Ecto neural progenitor cell (in vitro differentiated cells): ENCODE data around the gene ST8SIA4.

Experiments used
- DNase-seq: peaks from one replicate; pipeline ENCODE4 v3.0.0-alpha.2; 2018; ENCODE audit warnings: low spot score

The ST8SIA4 gene

GRCh38 chr5:100832252-100833230 lies 70.5 kb downstream of the ST8SIA4 start:
- no peak for DNase-seq

GRCh38 chr5:100828898-100829356 lies 74.2 kb downstream of the ST8SIA4 start:
- DNase-seq, result no peak

GRCh38 chr5:100828071-100828897 lies 74.8 kb downstream of the ST8SIA4 start:
- DNase-seq, result no peak

GRCh38 chr5:100827481-100827889 lies 75.6 kb downstream of the ST8SIA4 start:
- DNase-seq, result no peak

GRCh38 chr5:100826133-100826532 lies 76.9 kb downstream of the ST8SIA4 start:
- DNase-seq, result no peak

DNA sequence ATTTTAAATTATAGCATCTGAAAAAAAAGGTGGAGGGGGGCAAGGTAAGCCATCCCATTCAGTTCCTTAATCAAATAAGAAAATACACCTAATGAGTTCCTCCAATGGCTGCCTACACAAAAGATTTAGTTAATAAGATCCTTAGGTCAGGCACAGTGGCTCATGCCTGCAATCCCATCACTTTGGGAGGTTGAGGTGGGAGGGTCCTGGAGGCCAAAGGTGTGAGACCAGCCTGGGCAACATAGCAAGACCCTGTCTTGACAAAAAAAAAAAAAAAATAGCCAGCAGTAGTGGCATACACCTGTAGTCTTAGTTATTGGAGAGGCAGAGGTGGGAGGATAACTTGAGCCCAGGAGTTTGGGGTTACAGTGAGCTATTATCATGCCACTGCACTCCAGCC lies 78.4 kb downstream of the ST8SIA4 start:
- no peak for DNase-seq

DNA sequence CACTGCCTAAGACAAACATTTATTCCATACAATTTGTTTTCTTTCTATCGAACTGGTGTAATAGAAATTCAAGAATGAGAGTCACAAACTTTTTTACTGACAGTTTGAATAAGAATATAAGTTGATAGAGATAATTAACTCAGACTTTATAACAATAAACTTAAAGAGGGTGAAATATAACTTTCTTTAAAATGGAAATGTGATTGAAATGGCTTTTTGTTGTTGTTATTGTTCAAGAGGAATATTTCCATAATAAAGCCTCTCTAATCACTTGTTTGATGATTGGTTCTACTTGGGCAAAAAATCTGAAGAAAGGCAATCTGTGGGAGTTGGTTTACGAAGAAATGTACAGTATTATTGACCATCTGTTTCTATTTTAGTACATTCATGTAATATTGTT lies 79.3 kb downstream of the ST8SIA4 start:
- DNase-seq, result no peak

DNA sequence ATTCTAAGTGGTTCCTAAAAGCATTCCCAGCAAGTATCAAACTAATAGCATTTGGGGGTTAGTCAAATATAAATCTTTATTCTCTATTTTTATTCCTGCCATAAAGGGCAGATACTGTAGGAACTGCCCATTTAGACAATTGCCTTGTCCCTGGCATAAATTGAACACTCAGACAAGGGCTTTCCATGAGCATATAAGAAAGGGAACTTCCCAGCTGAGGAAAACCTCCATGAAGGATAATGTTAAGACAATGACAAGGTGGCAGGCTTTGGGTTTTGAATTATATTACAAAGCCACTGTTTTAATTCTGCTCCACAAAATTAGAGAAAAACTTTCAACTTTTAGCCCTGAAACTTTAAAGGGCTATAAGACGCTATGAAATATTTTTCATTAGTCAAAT lies 81.3 kb downstream of the ST8SIA4 start:
- DNase-seq, result no peak

DNA sequence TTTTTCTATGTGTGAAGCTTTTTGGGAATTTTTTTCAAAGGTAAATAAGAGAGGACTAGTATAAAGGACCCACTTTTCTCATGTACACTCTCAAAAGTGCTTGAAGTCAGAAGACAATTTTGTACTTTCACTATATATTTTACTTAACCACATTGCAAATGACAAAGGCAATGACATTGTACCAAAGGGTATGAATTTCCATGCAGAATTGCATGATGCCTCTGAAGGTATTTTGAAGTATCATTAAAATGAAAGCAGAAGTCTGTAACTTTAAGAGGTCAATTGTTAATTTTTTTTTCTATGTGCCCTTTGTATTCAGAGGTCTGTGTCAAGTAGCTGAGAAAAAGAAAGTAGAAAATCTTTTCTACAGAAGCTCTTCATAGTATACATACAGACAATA lies 84.7 kb downstream of the ST8SIA4 start:
- no peak for DNase-seq

DNA sequence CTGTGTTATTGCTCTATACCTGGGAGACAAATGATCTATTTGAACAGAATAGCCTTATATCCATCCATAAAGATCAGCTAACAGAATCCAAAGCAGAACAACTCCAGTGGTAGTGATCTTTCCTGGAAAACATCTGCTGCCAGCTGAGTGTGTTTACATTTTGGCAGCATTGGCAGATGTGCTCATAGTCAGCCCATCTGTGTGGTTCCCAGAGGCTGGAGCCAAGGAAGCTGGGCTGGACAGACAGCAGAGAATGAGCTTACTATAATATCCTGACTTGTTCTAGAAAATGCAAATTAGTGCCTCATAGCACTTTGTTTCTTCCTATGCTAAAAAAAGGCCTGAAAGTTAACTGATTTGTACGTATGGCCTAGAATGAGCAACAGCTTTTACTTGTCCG lies 99.7 kb downstream of the ST8SIA4 start:
- no peak for DNase-seq

GRCh38 chr5:100802208-100802607 lies 100.9 kb downstream of the ST8SIA4 start:
- no peak for DNase-seq

GRCh38 chr5:100800562-100800961 lies 102.5 kb downstream of the ST8SIA4 start:
- DNase-seq, result no peak

DNA sequence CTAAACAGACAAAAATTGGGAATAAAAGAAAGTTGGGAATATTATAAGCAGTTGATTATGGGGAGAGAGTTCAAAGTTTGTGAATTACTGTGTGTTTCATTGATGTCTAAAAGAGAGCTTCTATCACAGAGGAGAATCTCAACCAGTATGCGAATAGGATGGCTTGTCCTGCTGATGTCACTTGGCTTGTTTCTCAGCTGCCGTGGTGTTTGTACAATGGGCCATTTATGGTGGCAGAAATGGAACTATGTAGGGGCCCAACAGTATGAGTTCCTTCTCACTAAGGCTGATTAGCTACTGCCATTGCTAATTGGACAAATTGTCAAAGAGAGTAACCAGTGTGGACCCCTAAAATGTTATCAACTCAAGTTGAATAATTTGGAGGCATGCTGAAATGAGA lies 103.9 kb downstream of the ST8SIA4 start:
- no peak for DNase-seq

DNA sequence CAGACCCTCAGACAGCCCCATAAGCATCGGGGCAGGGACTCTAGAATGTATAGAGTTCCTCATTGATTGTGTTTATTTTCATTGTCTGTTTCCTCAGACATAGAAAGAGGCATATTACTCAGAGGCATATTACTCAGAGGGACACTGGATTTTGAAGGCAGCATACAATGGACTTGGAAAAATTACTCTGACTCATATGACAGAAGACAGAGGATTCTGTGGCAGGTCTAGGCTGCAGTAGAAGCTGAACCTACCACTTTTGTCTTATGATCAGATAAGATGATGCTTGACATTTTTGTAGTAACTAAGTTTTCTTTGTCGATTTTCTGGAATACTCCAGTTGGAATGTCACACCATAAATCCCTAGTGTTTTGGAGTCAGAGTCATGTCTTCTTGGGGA lies 105.2 kb downstream of the ST8SIA4 start:
- DNase-seq, result no peak

DNA sequence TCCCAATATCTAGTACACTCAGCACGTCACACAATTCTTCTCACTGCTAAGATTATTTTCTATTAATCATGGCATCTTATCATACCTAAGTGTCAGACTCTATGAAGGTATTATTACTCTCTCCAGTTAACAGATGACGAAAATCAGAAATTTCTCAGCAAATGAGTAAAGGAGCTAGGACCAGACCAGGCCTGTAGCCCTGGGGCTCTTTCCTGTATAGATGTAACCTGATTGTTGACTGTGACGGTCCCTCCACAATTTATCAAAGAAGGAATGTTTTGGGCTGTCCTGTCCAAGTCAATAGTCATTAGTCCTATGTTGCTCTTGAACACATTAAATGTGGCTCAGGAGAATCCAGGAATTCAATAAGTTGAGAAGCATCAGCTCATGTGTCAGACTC lies 106.2 kb downstream of the ST8SIA4 start:
- no peak for DNase-seq

DNA sequence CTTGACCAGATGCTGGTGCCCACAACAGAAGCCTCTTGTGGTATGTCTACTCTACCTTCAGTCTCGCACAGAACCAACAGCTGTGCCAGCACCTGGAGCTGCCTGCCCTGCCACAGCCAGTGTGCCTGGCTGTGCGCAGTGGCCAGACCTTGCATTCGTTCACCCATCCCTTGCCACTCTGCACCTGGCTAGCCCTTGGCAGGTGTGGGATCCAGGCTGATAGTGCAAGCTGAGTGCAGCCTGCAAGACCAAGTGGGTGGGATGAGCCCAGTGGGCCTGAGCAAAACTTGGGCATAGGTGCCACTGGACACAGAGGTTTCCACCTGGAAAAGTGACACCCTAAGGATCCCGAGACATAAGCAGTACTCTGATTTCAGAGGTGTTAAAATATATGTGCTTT lies 108.2 kb downstream of the ST8SIA4 start:
- no peak for DNase-seq

DNA sequence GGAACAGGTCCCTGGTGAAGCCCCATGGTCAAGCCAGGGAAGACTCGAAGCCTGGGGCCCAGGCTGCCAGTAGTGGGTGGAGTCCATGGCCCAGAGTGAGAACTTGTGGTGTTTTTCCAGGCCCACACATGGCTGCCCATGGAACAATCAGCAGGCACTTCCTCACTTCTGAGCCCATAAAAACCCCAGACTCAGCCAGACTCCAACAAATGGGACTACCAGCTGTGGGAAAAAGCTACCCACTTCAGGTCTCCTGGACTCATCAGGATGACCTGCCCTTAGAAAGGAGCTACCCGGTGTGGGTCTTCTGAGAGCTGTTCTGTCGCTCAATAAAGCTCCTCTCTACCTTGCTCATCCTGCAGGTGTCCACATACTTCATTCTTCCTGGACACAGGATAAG lies 108.9 kb downstream of the ST8SIA4 start:
- no peak for DNase-seq

- DNase-seq, result no peak
Measured at GRCh38 chr5:100792781-100793180, 110.3 kb downstream of the ST8SIA4 start.

GRCh38 chr5:100791391-100791790 lies 111.7 kb downstream of the ST8SIA4 start:
- no peak for DNase-seq

DNA sequence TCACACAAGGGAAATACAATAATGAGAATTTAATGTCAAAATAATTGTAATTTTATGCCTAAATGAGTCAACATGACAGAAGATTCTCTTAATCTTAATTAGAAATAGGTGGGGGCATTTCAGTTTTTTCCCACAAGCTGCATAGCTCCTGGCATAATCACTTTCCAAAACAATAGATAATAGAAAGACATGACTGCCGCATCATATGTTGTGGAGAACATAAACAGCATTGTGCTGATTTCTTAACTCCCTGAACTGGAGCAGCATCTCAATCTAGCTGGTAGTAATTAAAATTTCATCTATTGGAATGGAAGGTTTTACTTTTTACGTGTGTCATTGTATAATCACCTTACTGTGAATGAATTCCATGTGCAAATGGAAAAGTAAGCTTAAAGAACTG lies 112.1 kb downstream of the ST8SIA4 start:
- no peak for DNase-seq

DNA sequence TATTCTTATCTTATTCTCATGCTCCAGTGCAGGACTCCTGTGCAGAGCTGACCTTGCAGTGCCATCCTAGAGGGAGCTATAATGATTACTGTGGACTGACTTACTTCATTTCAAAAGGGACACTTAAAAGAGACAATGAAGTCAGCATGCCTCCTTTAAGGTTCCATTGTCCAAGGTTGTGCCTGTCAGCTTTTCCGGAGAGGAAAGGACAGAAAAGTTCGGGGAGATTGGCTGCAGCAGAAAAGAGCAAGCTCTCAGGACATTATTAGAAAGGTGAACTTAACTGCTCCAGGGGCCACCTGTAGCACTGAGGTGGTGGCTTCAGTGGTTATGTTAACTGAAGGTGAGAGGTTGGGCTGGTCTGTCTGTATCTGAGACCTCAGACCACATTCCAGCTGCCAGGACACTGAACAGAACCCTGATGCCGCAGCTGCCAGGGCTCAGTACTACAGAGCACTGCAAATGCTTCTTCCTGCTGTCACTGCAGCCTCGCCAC lies 112.9 kb downstream of the ST8SIA4 start:
- no peak for DNase-seq

DNA sequence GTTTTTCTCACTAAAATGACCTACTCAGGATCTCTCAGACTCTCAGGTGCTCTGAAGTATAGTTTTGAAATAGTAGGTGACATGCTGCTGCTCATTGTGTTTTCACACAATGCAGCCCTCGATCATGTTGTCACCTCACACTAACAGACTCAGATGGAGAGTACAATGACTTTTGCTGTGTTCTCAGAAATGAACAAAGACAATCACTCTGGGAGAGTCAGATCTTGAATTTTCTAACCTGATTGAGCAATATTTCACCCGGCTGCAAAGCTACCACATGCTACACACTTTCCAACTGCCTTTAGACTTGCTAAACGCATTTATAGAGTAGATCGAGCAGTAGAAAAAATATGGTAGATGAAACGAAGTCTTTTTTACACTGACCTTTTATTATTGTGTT lies 113.4 kb downstream of the ST8SIA4 start:
- DNase-seq, result no peak

DNA sequence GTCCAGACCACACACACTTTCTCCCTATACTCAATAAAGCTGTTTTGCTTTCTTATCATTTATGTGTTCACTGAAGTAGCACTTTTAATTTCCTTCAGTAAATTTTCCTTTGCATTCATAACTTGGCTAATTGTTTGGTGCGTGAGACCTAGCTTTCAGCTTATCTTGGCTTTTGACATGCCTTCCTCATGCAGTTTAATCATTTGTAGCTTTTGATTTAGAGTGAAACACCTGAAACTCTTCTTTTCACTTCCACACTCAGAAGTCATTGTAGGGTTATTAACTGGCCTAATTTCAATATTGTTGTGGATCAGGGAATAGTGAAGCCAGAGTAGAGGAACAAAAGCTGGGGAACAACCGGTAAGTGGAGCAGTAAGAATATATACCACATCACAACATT lies 114.7 kb downstream of the ST8SIA4 start:
- no peak for DNase-seq
